Measurements from ENCODE around the gene CD5L. TPM values are rescaled to one million over a fixed set of nuclear protein-coding genes. Genes with fewer than 3 reads are reported as not detected.

The CD5L gene
- total RNA-seq, 2 experiments from 2014 or later: not detected

- Mint-ChIP-seq H3K4me3 (no peak overlapping the region), H3K4me1 (peaks cover 6% of the 10 kb centered on the region)
- DNase-seq: no peak
Observed at GRCh38 chr1:157784801-157785200, 56.8 kb downstream of the CD5L start.

DNA sequence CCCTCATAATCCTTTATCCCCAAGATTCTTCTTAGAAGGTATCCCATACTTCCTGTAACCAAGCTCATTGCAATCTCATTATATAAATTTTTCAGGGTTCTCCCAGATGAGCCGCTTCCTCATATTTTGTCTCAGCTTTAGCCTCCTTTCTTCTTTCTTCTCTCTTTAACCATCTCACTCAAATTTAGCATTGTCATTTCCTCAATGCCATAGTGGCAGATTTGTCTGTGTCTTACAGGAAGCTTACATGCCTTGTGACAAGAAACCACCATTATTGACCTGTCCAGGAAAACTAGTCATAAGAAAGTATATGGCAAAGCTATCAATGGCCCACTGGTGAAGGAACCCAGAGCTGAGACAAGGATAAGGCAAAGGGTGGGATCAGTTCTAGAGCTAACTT lies 58.7 kb downstream of the CD5L start:
- POLR2A ChIA-PET: no interaction called here
- Mint-ChIP-seq H3K27ac (no peak overlapping the region), H3K27me3 (no peaks in the 10 kb centered on the region), H3K9me3 (peaks cover 1% of the 10 kb centered on the region), H3K4me1 (peaks cover 6% of the 10 kb centered on the region), H3K4me3 (no peak overlapping the region), H3K36me3 (no peaks in the 10 kb centered on the region)
- no peak for DNase-seq
- no peak for ATAC-seq (ENCODE audit: low read depth)

More at GRCh38 chr1:157784801-157785200, 56.8 kb downstream of the CD5L start:
- POLR2A ChIA-PET: no interaction called here
- no peak for ATAC-seq (ENCODE audit: low read depth)
- H3K27ac Mint-ChIP-seq: no peak overlapping the region
- H3K27me3 Mint-ChIP-seq: no peaks in the 10 kb centered on the region
- H3K36me3 Mint-ChIP-seq: no peaks in the 10 kb centered on the region
- H3K9me3 Mint-ChIP-seq: peaks cover 1% of the 10 kb centered on the region

- Mint-ChIP-seq H3K36me3 (no peaks in the 10 kb centered on the region), H3K9me3 (no peaks in the 10 kb centered on the region), H3K4me1 (peaks cover 6% of the 10 kb centered on the region), H3K4me3 (no peak overlapping the region), H3K27ac (no peak overlapping the region), H3K27me3 (no peaks in the 10 kb centered on the region)
- no peak for DNase-seq
- ATAC-seq (ENCODE audit: low read depth): no peak
- POLR2A ChIA-PET: no interaction called here
Observed at GRCh38 chr1:157781048-157781447, 60.6 kb downstream of the CD5L start.

Other genes starting within 250 kb of the CD5L start
- gene FCRL4, start 243.7 kb downstream of the CD5L start, total RNA-seq: not detected
- gene FCRL3, start 141.0 kb downstream of the CD5L start, total RNA-seq: 10 to 100 TPM; 13.0 to 16.0 TPM
- not detected for gene FCRL2, start 64.7 kb downstream of the CD5L start, total RNA-seq
- gene FCRL1, start 21.7 kb downstream of the CD5L start, total RNA-seq: under 1 TPM in 1 of 2 experiments, not detected in 1; 0.50 TPM
- not detected for gene KIRREL1, start 151.8 kb upstream of the CD5L start, total RNA-seq

Data from activated naive CD8-positive, alpha-beta T cell treated with anti-CD3 and anti-CD28 coated beads, Interleukin-2, amount 10 ng/mL, durations not matched to agents 7 days and 5 days (primary cell).